A673 (cell line): ENCODE data around the gene MYRF. TPM values are rescaled to one million over a fixed set of nuclear protein-coding genes. Genes with fewer than 3 reads are reported as not detected.

Experiments used
- BruUV-seq: library from RNA; stranded (reverse); fragments of 400-500 nt; replicated peaks from 2 replicates; lab custom pipeline; 2021; lab: Mats Ljungman, UMichigan
- CTCF ChIA-PET: fragments of 300-600 bp; sonication (Branson Sonifier 250); formaldehyde crosslinking; loops from one replicate; lab custom pipeline; 2022; ENCODE audit warnings: antibody characterized with exemption; lab: Charles Lee
- POLR2A ChIA-PET: fragments of 300-600 bp; sonication (Branson Sonifier 250); formaldehyde crosslinking; loops from one replicate; lab custom pipeline; 2022; ENCODE audit warnings: antibody characterized with exemption; ENCODE audit not compliant: low non-redundant PET; lab: Charles Lee
- DNase-seq: peaks from one replicate; pipeline ENCODE4 v3.0.0-alpha.2; 2015; ENCODE audit warnings: low spot score
- H3K27ac ChIP-seq: fragments of 200-600 bp; sonication (generic); 2 replicates; pipeline ENCODE4 v1.5.1; 2016; ENCODE audit warnings: mixed run types, low read depth, mild to moderate bottlenecking, mixed read lengths, antibody characterized with exemption, low read length; ENCODE audit not compliant: poor library complexity, severe bottlenecking
- H3K27me3 ChIP-seq: fragments of 200-600 bp; sonication (generic); replicated peaks from 2 replicates; pipeline ENCODE4 v1.6.1; 2017; ENCODE audit warnings: mixed run types, low read depth, mild to moderate bottlenecking, mixed read lengths, antibody characterized with exemption, low read length; ENCODE audit not compliant: insufficient read depth, poor library complexity
- H3K36me3 ChIP-seq: fragments of 200-600 bp; sonication (generic); 2 replicates; pipeline ENCODE4 v1.6.1; 2016; ENCODE audit warnings: mixed run types, mild to moderate bottlenecking, mixed read lengths, antibody characterized with exemption, low read length; ENCODE audit not compliant: insufficient read depth, poor library complexity, severe bottlenecking
- H3K4me1 ChIP-seq: fragments of 200-600 bp; sonication (generic); 2 replicates; pipeline ENCODE4 v1.6.1; 2017; ENCODE audit warnings: mixed run types, mild to moderate bottlenecking, mixed read lengths, antibody characterized with exemption, low read length; ENCODE audit not compliant: insufficient read depth, poor library complexity, severe bottlenecking
- H3K4me3 ChIP-seq: fragments of 200-600 bp; sonication (generic); 2 replicates; pipeline ENCODE4 v1.5.1; 2016; ENCODE audit warnings: low read depth, mixed run types, mild to moderate bottlenecking, mixed read lengths, low read length; ENCODE audit not compliant: poor library complexity, severe bottlenecking
- H3K9me3 ChIP-seq: fragments of 200-600 bp; sonication (generic); 2 replicates; pipeline ENCODE4 v1.6.1; 2016; ENCODE audit warnings: mixed run types, low read depth, mild to moderate bottlenecking, mixed read lengths, antibody characterized with exemption, low read length; ENCODE audit not compliant: poor library complexity, severe bottlenecking
- CTCF ChIP-seq: fragments of 300-800, 200-600 bp; sonication (generic); conservative IDR thresholded peaks from 2 replicates; pipeline ENCODE4 v1.5.1; 2017; ENCODE audit warnings: low read depth, mild to moderate bottlenecking, antibody characterized with exemption, low read length, moderate library complexity, mixed read lengths
- EZH2 ChIP-seq: fragments of 200-600 bp; sonication (generic); IDR thresholded peaks from 2 replicates; pipeline ENCODE4 v1.6.1; 2017; ENCODE audit warnings: borderline replicate concordance, low read depth, mild to moderate bottlenecking, mixed read lengths, antibody characterized with exemption, low read length; ENCODE audit not compliant: poor library complexity, severe bottlenecking
- intact Hi-C: fragments of 100-400 bp; cut with micrococcal nuclease; formaldehyde crosslinking; loops from one replicate; pipeline ENCODE4 v1.10.0; 2022; ENCODE audit not compliant: unreplicated experiment
- total RNA-seq: library from RNA; stranded (reverse); gene quantifications from 2 replicates; pipeline ENCODE4 v1.2.3, GENCODE V29; 2021

MYRF gene
- total RNA-seq, 1 experiment from 2014 or later: 11.2 TPM

- DNase-seq: no peak
- Histone ChIP-seq H3K4me3 (no peak overlapping the region), H3K4me1 (no peaks in the 10 kb centered on the region), H3K27ac (no peak overlapping the region), H3K9me3 (no peaks in the 10 kb centered on the region), H3K27me3 (no peaks in the 10 kb centered on the region), H3K36me3 (no peaks in the 10 kb centered on the region)
- ChIA-PET POLR2A (interaction anchor here (1.0 kb wide), 1 partner anchor 20 kb away, joined by 3 read pairs; no protein-coding TSS in a partner anchor), CTCF (no interaction called here)
- intact Hi-C loops: no loop called here
- TF ChIP-seq CTCF: no peak
- no peak for TF ChIP-seq EZH2
- no TSS peak for BruUV-seq
These were observed 16.1 kb downstream of the MYRF start for GRCh38 chr11:61768376-61769076.

DNA sequence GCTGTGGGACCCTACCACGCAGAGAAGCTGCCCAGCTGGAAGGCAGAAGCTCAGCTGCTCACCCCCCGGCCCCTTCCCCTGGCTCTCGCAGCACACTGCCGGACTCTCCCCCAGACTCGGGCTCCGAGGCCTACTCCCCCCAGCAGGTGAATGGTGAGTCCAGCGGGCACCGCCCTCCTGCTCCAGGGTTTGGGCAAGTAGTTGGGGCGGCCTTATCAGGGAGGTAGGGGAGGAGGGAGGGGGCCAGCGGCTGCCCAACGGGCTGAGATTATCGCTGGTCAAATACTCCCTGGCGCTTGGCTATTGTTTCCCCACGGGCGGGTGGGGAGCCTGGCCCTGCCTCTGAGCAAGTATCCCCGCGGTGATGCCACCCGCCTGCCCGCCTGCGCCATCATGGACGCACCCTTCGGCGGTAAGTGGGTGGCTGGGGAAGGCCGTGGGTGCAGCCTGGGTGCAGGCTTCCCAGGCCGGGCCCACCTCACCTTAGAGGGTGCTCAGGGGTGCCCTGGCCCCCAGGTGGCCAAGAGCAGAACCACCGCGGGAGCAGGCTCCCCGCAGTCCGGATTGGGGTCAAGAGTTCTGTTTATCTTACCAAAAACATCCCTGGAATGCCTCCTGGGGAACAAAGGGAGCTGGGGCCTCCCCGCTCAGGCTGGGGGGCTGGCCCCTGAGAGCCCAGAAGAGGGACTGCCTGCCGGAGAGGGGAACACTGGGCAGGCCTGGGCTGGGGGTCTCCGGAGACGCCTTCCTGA lies 16.9 kb downstream of the MYRF start:
- ChIA-PET CTCF (no interaction called here), POLR2A (interaction anchor here (1.0 kb wide), 1 partner anchor 19 kb away, joined by 3 read pairs; no protein-coding TSS in a partner anchor)
- Histone ChIP-seq H3K27me3 (no peaks in the 10 kb centered on the region), H3K27ac (no peak overlapping the region), H3K9me3 (no peaks in the 10 kb centered on the region), H3K4me1 (no peaks in the 10 kb centered on the region), H3K4me3 (no peak overlapping the region), H3K36me3 (no peaks in the 10 kb centered on the region)
- no peak for DNase-seq
- intact Hi-C loops: no loop called here
- TF ChIP-seq CTCF (0 out of 2 replicates have a peak, but pooled peaks have one; percentile 7), EZH2 (no peak)
- BruUV-seq: no TSS peak

DNA sequence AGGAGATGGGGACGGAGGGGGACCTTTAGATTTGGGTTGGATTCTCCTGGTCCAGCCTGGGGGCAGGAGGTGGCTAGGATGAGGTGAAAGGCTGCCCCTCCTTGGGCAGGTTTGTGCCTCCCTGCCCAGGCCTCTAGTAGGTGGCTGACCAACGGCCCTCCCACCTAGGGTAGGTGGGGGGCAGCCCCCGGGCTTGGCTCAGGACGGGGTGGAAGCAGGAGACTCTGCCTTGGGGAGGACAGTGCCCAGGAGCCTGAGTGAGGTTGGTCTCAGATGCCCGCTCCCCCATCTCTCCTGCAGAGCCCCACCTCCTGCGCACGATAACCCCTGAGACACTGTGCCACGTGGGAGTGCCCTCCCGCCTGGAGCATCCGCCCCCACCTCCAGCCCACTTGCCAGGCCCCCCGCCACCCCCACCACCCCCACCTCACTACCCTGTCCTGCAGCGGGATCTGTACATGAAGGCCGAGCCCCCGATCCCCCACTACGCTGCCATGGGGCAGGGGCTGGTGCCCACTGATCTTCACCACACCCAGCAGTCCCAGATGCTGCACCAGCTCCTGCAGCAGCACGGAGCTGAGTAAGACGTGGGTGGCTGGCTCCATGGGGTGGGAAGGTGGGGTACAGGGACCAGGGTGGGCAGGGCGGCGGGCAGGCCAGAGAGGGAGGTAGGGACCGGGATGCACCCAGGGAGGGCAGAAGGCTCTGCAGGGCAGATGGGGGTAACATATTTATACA lies 17.7 kb downstream of the MYRF start:
- H3K27me3 ChIP-seq: no peaks in the 10 kb centered on the region
- H3K27ac ChIP-seq: no peak overlapping the region
- no TSS peak for BruUV-seq
- H3K4me1 ChIP-seq: no peaks in the 10 kb centered on the region
- no peaks in the 10 kb centered on the region for H3K9me3 ChIP-seq
- no peak overlapping the region for H3K4me3 ChIP-seq
- intact Hi-C loops: no loop called here
- ChIA-PET CTCF (no interaction called here), POLR2A (interaction anchor here (0.6 kb wide), 1 partner anchor 366 kb away, joined by 3 read pairs; no protein-coding TSS in a partner anchor)
- no peaks in the 10 kb centered on the region for H3K36me3 ChIP-seq
- DNase-seq: no peak
- TF ChIP-seq CTCF (no peak), EZH2 (no peak)
